Mesendoderm (in vitro differentiated cells): Measurements from ENCODE around the gene CCSER1.
A peak's percentile ranks its signal among the peaks of the same experiment; 100 is the strongest.

Experiments
- DNase-seq: peaks from one replicate; pipeline ENCODE4 v3.0.0; 2013
- H2AK5ac ChIP-seq: 2 replicates; pipeline ENCODE4 v1.6.1; 2013; ENCODE audit warnings: low read length, inconsistent platforms
- H2BK120ac ChIP-seq: 2 replicates; pipeline ENCODE4 v1.6.1; 2013; ENCODE audit warnings: low read depth, mild to moderate bottlenecking, low read length, moderate library complexity, mixed read lengths
- H2BK15ac ChIP-seq: replicated peaks from 2 replicates; pipeline ENCODE4 v1.6.1; 2013; ENCODE audit warnings: low read depth, mild to moderate bottlenecking, moderate library complexity
- H2BK5ac ChIP-seq: 2 replicates; pipeline ENCODE4 v1.6.1; 2013; ENCODE audit warnings: low read length, inconsistent platforms
- H3K18ac ChIP-seq: 2 replicates; pipeline ENCODE4 v1.6.1; 2013; ENCODE audit warnings: mild to moderate bottlenecking, low read length, mixed read lengths
- H3K23ac ChIP-seq: one replicate; pipeline ENCODE4 v1.6.1; 2013; ENCODE audit warnings: low read length
- H3K27ac ChIP-seq: 2 replicates; pipeline ENCODE4 v1.5.1; 2013; ENCODE audit warnings: low read depth, mild to moderate bottlenecking, inconsistent platforms, low read length, moderate library complexity
- H3K27me3 ChIP-seq: 2 replicates; pipeline ENCODE4 v1.6.1; 2013; ENCODE audit warnings: low read length, control low read depth, mild to moderate bottlenecking, inconsistent platforms; ENCODE audit not compliant: insufficient read depth, poor library complexity
- H3K36me3 ChIP-seq: 2 replicates; pipeline ENCODE4 v1.6.1; 2013; ENCODE audit warnings: low read length, inconsistent platforms; ENCODE audit not compliant: control insufficient read depth, insufficient read depth
- H3K4ac ChIP-seq: one replicate; pipeline ENCODE4 v1.6.1; 2013; ENCODE audit warnings: low read depth, mild to moderate bottlenecking, low read length, moderate library complexity
- H3K4me1 ChIP-seq: 2 replicates; pipeline ENCODE4 v1.6.1; 2013; ENCODE audit warnings: low read depth, low read length, inconsistent platforms; ENCODE audit not compliant: control insufficient read depth
- H3K4me2 ChIP-seq: 2 replicates; pipeline ENCODE4 v1.6.1; 2013; ENCODE audit warnings: low read length
- H3K4me3 ChIP-seq: 2 replicates; pipeline ENCODE4 v1.5.1; 2013; ENCODE audit warnings: mild to moderate bottlenecking, low read length
- H3K56ac ChIP-seq: one replicate; pipeline ENCODE4 v1.6.1; 2013; ENCODE audit warnings: low read length
- H3K79me1 ChIP-seq: 2 replicates; pipeline ENCODE4 v1.6.1; 2013; ENCODE audit warnings: low read length, inconsistent platforms
- H3K79me2 ChIP-seq: 2 replicates; pipeline ENCODE4 v1.6.1; 2013; ENCODE audit warnings: mild to moderate bottlenecking, low read length; ENCODE audit not compliant: control insufficient read depth, insufficient read depth
- H3K9ac ChIP-seq: 2 replicates; pipeline ENCODE4 v1.6.1; 2013; ENCODE audit warnings: low read length, inconsistent platforms
- H4K5ac ChIP-seq: one replicate; pipeline ENCODE4 v1.6.1; 2013; ENCODE audit warnings: low read length
- H4K8ac ChIP-seq: one replicate; pipeline ENCODE4 v1.6.1; 2013; ENCODE audit warnings: low read depth, mild to moderate bottlenecking, control low read depth, low read length, moderate library complexity
- WGBS: extraction: QIAGEN DNeasy Blood & Tissue Kit; methylation state at CpG from one replicate; pipeline ENCODE4 v1.1.7; 2013; ENCODE audit warnings: low lambda C conversion rate, missing lambda C conversion rate; ENCODE audit not compliant: insufficient coverage; ENCODE audit errors: extremely low coverage; 5-methylcytosine and 5-hydroxymethylcytosine counted together

Gene CCSER1

GRCh38 chr4:90943311-90943710 is 816.1 kb downstream of the CCSER1 start:
- no peak overlapping the region for H3K9ac ChIP-seq
- no peak overlapping the region for H3K27ac ChIP-seq
- no peaks in the 10 kb centered on the region for H3K79me2 ChIP-seq
- H2BK5ac ChIP-seq: no peak overlapping the region
- H3K27me3 ChIP-seq: no peaks in the 10 kb centered on the region
- no peak overlapping the region for H4K5ac ChIP-seq
- H3K4ac ChIP-seq: no peak overlapping the region
- no peak overlapping the region for H3K4me2 ChIP-seq
- no peak overlapping the region for H4K8ac ChIP-seq
- H3K36me3 ChIP-seq: no peaks in the 10 kb centered on the region
- H3K4me3 ChIP-seq: no peak overlapping the region
- no peak overlapping the region for H2BK120ac ChIP-seq
- H3K23ac ChIP-seq: no peak overlapping the region
- no peaks in the 10 kb centered on the region for H3K79me1 ChIP-seq
- H2BK15ac ChIP-seq: no peak overlapping the region
- H3K56ac ChIP-seq: no peak overlapping the region
- H3K18ac ChIP-seq: no peak overlapping the region
- no peak for DNase-seq
- H3K4me1 ChIP-seq: no peaks in the 10 kb centered on the region
- no CpG with 5 or more reads among the region's 6 CpGs for WGBS
- no peak overlapping the region for H2AK5ac ChIP-seq

- Histone ChIP-seq H3K79me1 (no peaks in the 10 kb centered on the region), H3K27ac (no peak overlapping the region), H2BK120ac (no peak overlapping the region), H4K8ac (no peak overlapping the region), H4K5ac (no peak overlapping the region), H3K4me1 (no peaks in the 10 kb centered on the region), H2BK5ac (no peak overlapping the region), H3K9ac (no peak overlapping the region), H3K4ac (no peak overlapping the region), H2AK5ac (no peak overlapping the region), H3K56ac (no peak overlapping the region), H3K4me2 (no peak overlapping the region), H3K23ac (no peak overlapping the region), H3K79me2 (no peaks in the 10 kb centered on the region), H3K4me3 (no peak overlapping the region), H3K36me3 (no peaks in the 10 kb centered on the region), H3K27me3 (no peaks in the 10 kb centered on the region), H3K18ac (no peak overlapping the region), H2BK15ac (no peak overlapping the region)
- WGBS: no CpG with 5 or more reads among the region's 3 CpGs
- no peak for DNase-seq
Observed at GRCh38 chr4:90946945-90947344, 819.8 kb downstream of the CCSER1 start.

DNA sequence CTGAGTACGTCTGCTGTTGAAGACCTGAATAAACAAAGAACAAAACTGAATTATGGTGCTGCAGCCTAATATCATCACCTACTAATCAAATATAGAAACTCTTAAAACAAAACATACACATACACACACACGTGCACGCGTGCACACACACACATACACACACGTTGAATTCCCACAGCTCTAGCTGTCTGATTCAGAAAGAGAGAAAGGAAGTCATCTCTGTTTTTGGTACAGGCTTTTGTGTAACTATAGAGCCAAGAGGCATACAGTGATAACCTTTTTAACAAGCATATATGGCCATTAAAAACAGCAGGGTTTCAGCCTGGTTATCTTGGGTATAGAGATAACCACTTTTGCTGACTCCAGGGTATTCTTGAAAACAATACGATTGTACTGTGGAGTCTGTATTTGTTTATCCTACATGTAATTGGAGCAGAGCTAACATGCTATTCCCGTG is 823.2 kb downstream of the CCSER1 start:
- Histone ChIP-seq H4K8ac (no peak overlapping the region), H3K4me2 (no peak overlapping the region), H3K4me1 (no peaks in the 10 kb centered on the region), H3K27ac (no peak overlapping the region), H3K36me3 (no peaks in the 10 kb centered on the region), H3K4ac (no peak overlapping the region), H2BK5ac (no peak overlapping the region), H3K27me3 (no peaks in the 10 kb centered on the region), H4K5ac (no peak overlapping the region), H3K4me3 (no peak overlapping the region), H2AK5ac (no peak overlapping the region), H2BK120ac (no peak overlapping the region), H3K18ac (no peak overlapping the region), H2BK15ac (no peak overlapping the region), H3K79me1 (no peaks in the 10 kb centered on the region), H3K23ac (no peak overlapping the region), H3K56ac (no peak overlapping the region), H3K9ac (no peak overlapping the region), H3K79me2 (no peaks in the 10 kb centered on the region)
- DNase-seq: peak; percentile 87
- no CpG with 5 or more reads among the region's 7 CpGs for WGBS

DNA sequence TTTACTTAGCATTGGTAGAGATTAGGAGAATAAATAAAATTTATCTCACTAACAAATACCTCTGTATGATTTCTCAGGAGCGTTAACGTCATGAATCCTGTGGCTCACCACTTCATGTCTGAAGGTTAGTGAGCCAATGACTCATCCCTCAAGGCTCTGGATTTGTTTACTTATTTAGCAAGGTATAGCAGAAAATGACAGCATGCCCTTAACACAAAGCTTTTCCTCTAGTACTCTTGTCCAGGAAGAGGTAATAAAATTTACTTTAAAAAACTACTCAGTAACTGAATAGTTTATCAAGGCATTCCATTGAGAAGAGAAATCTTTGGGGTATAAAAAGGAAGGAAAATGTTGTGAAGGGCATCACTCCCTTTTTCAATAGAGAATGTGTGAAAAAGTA is 823.8 kb downstream of the CCSER1 start:
- H3K18ac ChIP-seq: no peak overlapping the region
- H4K8ac ChIP-seq: no peak overlapping the region
- H2AK5ac ChIP-seq: no peak overlapping the region
- WGBS: no CpG with 5 or more reads among the region's 2 CpGs
- H3K56ac ChIP-seq: no peak overlapping the region
- DNase-seq: peak; percentile 89
- no peaks in the 10 kb centered on the region for H3K27me3 ChIP-seq
- no peak overlapping the region for H4K5ac ChIP-seq
- H3K4me2 ChIP-seq: no peak overlapping the region
- H3K4me3 ChIP-seq: no peak overlapping the region
- no peaks in the 10 kb centered on the region for H3K79me2 ChIP-seq
- no peak overlapping the region for H2BK15ac ChIP-seq
- no peak overlapping the region for H2BK5ac ChIP-seq
- no peak overlapping the region for H3K27ac ChIP-seq
- no peaks in the 10 kb centered on the region for H3K36me3 ChIP-seq
- H2BK120ac ChIP-seq: no peak overlapping the region
- no peak overlapping the region for H3K4ac ChIP-seq
- H3K4me1 ChIP-seq: no peaks in the 10 kb centered on the region
- H3K9ac ChIP-seq: no peak overlapping the region
- H3K79me1 ChIP-seq: no peaks in the 10 kb centered on the region
- H3K23ac ChIP-seq: no peak overlapping the region

- no peak overlapping the region for H3K4ac ChIP-seq
- H2BK120ac ChIP-seq: no peak overlapping the region
- H3K23ac ChIP-seq: no peak overlapping the region
- no peak overlapping the region for H3K4me3 ChIP-seq
- no peak overlapping the region for H3K4me2 ChIP-seq
- H3K27me3 ChIP-seq: no peaks in the 10 kb centered on the region
- H4K5ac ChIP-seq: no peak overlapping the region
- no peak overlapping the region for H2BK15ac ChIP-seq
- H3K18ac ChIP-seq: no peak overlapping the region
- H3K79me2 ChIP-seq: no peaks in the 10 kb centered on the region
- H4K8ac ChIP-seq: no peak overlapping the region
- H3K9ac ChIP-seq: no peak overlapping the region
- no peaks in the 10 kb centered on the region for H3K79me1 ChIP-seq
- no peak overlapping the region for H2BK5ac ChIP-seq
- DNase-seq: peak; percentile 78
- WGBS: no CpG with 5 or more reads among the region's 3 CpGs
- no peak overlapping the region for H2AK5ac ChIP-seq
- H3K56ac ChIP-seq: no peak overlapping the region
- no peaks in the 10 kb centered on the region for H3K4me1 ChIP-seq
- H3K36me3 ChIP-seq: no peaks in the 10 kb centered on the region
- H3K27ac ChIP-seq: no peak overlapping the region
Observed at GRCh38 chr4:90958256-90958895, 831.2 kb downstream of the CCSER1 start.

GRCh38 chr4:90960433-90960832 is 833.2 kb downstream of the CCSER1 start:
- Histone ChIP-seq H3K4me2 (no peak overlapping the region), H3K4me1 (no peaks in the 10 kb centered on the region), H2BK5ac (no peak overlapping the region), H3K4me3 (no peak overlapping the region), H3K79me2 (no peaks in the 10 kb centered on the region), H3K56ac (no peak overlapping the region), H4K5ac (no peak overlapping the region), H4K8ac (no peak overlapping the region), H3K27me3 (no peaks in the 10 kb centered on the region), H3K23ac (no peak overlapping the region), H3K79me1 (no peaks in the 10 kb centered on the region), H3K27ac (no peak overlapping the region), H3K9ac (no peak overlapping the region), H3K36me3 (no peaks in the 10 kb centered on the region), H3K4ac (no peak overlapping the region), H3K18ac (no peak overlapping the region), H2BK120ac (no peak overlapping the region), H2AK5ac (no peak overlapping the region), H2BK15ac (no peak overlapping the region)
- no CpG with 5 or more reads among the region's 3 CpGs for WGBS
- no peak for DNase-seq
